Activated CD8-positive, alpha-beta memory T cell treated with anti-CD3 and anti-CD28 coated beads, Interleukin-2, amount 10 ng/mL, durations not matched to agents 7 days and 5 days (primary cell): ENCODE data around the gene PSMD1. TPM values are rescaled to one million over a fixed set of nuclear protein-coding genes. Genes with fewer than 3 reads are reported as not detected.

Source experiments
- ATAC-seq: fragments of 150-1000 bp; cut with Tn5 transposase; one replicate; pipeline ENCODE4 v1.10.0; 2021; ENCODE audit warnings: moderate library complexity
- CTCF ChIA-PET: fragments of 350-600 bp; sonication (Branson Sonifier 250); formaldehyde crosslinking; loops from one replicate; lab custom pipeline; 2021; ENCODE audit warnings: antibody characterized with exemption; lab: Charles Lee
- DNase-seq: peaks from one replicate; pipeline ENCODE4 v3.0.0-alpha.2; 2020
- H3K27ac Mint-ChIP-seq: one replicate; pipeline ENCODE4 v1.8.0; 2021; ENCODE audit warnings: mild to moderate bottlenecking, mixed read lengths
- H3K27me3 Mint-ChIP-seq: one replicate; pipeline ENCODE4 v1.8.0; 2021; ENCODE audit warnings: mixed read lengths
- H3K36me3 Mint-ChIP-seq: one replicate; pipeline ENCODE4 v1.8.0; 2021; ENCODE audit warnings: mild to moderate bottlenecking, mixed read lengths
- H3K4me1 Mint-ChIP-seq: one replicate; pipeline ENCODE4 v1.8.0; 2021; ENCODE audit warnings: mixed read lengths
- H3K4me3 Mint-ChIP-seq: one replicate; pipeline ENCODE4 v1.8.0; 2021; ENCODE audit warnings: mild to moderate bottlenecking, moderate library complexity, mixed read lengths
- H3K9me3 Mint-ChIP-seq: one replicate; pipeline ENCODE4 v1.8.0; 2022; ENCODE audit warnings: low read depth, mixed read lengths
- total RNA-seq, 2 experiments: library from RNA; stranded (reverse); gene quantifications; one replicate each; pipeline ENCODE4 v1.2.3, GENCODE V29; 2021

PSMD1 gene
- total RNA-seq, 2 experiments from 2014 or later: 89.1 to 128 TPM

DNA sequence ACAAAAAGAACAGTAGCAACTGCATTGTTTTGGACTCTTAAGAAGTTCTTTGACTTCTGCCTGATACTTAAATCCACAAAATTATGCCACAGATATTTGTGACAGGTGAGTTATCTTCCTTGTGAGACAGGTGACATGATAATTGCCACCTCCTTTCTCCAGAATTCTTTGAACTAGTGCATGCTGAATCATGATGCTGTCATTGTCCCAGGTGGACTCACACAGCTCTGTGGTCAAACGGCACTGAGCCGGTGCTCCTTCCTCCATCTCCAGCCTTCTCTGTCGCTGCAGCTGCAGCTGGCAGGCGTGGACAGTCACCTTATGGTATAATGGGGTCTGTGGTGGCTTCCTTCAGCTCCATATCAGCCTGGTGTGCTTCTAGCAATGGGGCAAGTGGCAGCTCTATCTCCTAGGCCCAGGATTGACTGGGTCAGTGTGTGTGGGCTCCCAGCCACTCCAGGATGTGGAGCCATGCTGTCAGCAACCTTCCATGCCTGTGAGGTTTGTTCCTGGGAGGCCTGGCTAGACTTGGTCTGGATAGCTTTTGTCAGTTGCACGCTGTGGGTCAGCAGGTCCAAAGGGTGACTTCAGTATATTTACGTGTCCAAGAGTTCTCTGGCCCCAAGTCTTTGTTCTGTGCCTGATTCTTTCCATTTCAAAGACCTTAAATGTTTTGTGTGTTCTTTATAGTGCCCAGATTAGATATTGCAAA lies 157.4 kb downstream of the PSMD1 start:
- Mint-ChIP-seq H3K9me3 (no peaks in the 10 kb centered on the region), H3K4me1 (no peaks in the 10 kb centered on the region), H3K27ac (no peak overlapping the region), H3K36me3 (no peaks in the 10 kb centered on the region), H3K27me3 (no peaks in the 10 kb centered on the region), H3K4me3 (no peak overlapping the region)
- ATAC-seq: no peak
- CTCF ChIA-PET: interaction anchor here (1.1 to 1.3 kb wide), 2 partner anchors 14 to 16 kb away, joined by 3 to 4 read pairs; partner anchors contain the start of gene ARMC9
- DNase-seq: no peak

DNA sequence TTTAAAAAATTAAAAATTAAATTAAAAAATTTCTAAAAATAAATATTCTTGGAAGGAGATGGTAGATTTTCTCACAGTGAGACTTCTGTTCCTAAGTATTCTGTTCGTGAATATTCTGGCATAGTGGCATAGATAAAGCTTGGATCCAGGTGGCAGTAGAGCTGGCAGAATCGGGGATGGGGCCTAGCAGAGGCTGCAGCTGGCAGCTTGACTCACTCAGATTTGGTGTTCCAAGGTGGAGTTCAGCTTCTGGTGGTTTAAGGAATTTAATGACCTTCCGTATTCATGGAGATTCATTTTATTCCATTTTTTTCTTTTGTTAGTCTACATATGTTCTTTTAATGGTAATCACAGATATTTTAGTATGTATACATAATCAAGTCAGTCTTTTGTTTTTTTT lies 161.7 kb downstream of the PSMD1 start:
- H3K27me3 Mint-ChIP-seq: no peaks in the 10 kb centered on the region
- H3K27ac Mint-ChIP-seq: no peak overlapping the region
- no peaks in the 10 kb centered on the region for H3K4me1 Mint-ChIP-seq
- ATAC-seq: no peak
- no peaks in the 10 kb centered on the region for H3K36me3 Mint-ChIP-seq
- CTCF ChIA-PET: interaction anchor here (1.6 to 1.7 kb wide), 2 partner anchors 9 to 12 kb away, joined by 3 read pairs; no protein-coding TSS in a partner anchor
- no peaks in the 10 kb centered on the region for H3K9me3 Mint-ChIP-seq
- DNase-seq: no peak
- no peak overlapping the region for H3K4me3 Mint-ChIP-seq

DNA sequence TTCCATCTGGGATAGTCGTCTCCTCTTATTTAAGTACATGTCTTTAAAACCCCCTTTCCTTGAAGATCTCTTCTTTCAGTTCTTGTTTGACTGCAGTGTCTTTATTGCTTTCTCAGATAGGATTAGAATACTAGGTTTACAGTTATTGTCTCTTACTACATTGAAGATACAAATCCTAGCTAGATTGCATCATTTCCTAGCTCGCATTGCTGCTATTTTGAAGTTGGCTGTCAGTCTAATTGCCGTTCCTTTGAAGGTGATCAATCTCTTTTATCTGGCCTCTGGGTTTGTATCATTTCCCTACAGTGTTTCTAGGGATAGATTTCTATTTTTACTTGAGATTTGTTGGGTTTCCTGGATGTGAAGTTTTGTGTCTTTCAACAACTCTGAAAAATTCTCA lies 162.6 kb downstream of the PSMD1 start:
- Mint-ChIP-seq H3K36me3 (no peaks in the 10 kb centered on the region), H3K27ac (no peak overlapping the region), H3K4me1 (no peaks in the 10 kb centered on the region), H3K4me3 (no peak overlapping the region), H3K9me3 (no peaks in the 10 kb centered on the region), H3K27me3 (no peaks in the 10 kb centered on the region)
- no peak for ATAC-seq
- no peak for DNase-seq
- CTCF ChIA-PET: interaction anchor here (0.9 to 1.6 kb wide), 3 partner anchors 8 to 232 kb away, joined by 3 to 5 read pairs (median 4); no protein-coding TSS in a partner anchor

DNA sequence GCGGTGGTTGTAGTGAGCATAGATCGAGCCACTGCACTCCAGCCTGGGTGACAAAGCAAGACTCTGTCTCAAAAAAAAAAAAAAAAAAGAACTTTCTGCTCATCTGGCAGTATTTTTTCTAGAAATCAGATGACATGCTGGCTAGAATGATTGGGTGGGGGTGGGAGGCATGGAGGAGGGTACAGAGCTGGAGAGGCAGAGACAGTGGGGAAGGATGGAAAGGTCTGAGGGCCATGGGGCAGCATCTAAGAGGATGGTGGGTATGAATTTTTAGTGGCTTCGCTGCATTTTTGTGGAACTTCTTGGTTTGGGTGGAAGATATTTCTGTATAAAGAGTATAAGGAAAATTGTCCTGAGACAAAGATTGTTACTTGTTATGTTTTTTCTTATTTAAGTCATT lies 165.1 kb downstream of the PSMD1 start:
- no peaks in the 10 kb centered on the region for H3K36me3 Mint-ChIP-seq
- DNase-seq: no peak
- H3K4me1 Mint-ChIP-seq: no peaks in the 10 kb centered on the region
- H3K27ac Mint-ChIP-seq: no peak overlapping the region
- CTCF ChIA-PET: interaction anchor here (0.6 kb wide), 1 partner anchor 268 kb away, joined by 4 read pairs; no protein-coding TSS in a partner anchor
- no peak for ATAC-seq
- H3K9me3 Mint-ChIP-seq: no peaks in the 10 kb centered on the region
- no peak overlapping the region for H3K4me3 Mint-ChIP-seq
- H3K27me3 Mint-ChIP-seq: no peaks in the 10 kb centered on the region

Other genes with a start within 250 kb of the PSMD1 start
- gene ITM2C, start 191.9 kb upstream of the PSMD1 start, total RNA-seq: 100 to 1,000 TPM in 1 of 2 experiments, 10 to 100 TPM in 1; 65.1 to 115 TPM
- gene GPR55, start 131.6 kb upstream of the PSMD1 start, total RNA-seq: 10 to 100 TPM; 42.1 to 58.8 TPM
- 1 to 10 TPM in 1 of 2 experiments, under 1 TPM in 1; 0.44 to 1.2 TPM for gene SPATA3, start 60.7 kb upstream of the PSMD1 start, total RNA-seq
- gene C2orf72, start 19.3 kb upstream of the PSMD1 start, total RNA-seq: under 1 TPM in 1 of 2 experiments, not detected in 1; 0.18 TPM
- not detected for gene HTR2B, start 68.2 kb downstream of the PSMD1 start, total RNA-seq
- 1 to 10 TPM in 1 of 2 experiments, under 1 TPM in 1; 0.88 to 3.2 TPM for gene ARMC9, start 141.8 kb downstream of the PSMD1 start, total RNA-seq